ENCODE results near the gene MON1B. TPM values are rescaled to one million over a fixed set of nuclear protein-coding genes. Genes with fewer than 3 reads are reported as not detected.

The MON1B gene
- total and polyA plus RNA-seq, 9 of the 15 experiments (the other 6 are each of a cell fraction or from before 2014, with no cell fraction given): 5.0 to 66.0 (median 12.6) TPM

DNA sequence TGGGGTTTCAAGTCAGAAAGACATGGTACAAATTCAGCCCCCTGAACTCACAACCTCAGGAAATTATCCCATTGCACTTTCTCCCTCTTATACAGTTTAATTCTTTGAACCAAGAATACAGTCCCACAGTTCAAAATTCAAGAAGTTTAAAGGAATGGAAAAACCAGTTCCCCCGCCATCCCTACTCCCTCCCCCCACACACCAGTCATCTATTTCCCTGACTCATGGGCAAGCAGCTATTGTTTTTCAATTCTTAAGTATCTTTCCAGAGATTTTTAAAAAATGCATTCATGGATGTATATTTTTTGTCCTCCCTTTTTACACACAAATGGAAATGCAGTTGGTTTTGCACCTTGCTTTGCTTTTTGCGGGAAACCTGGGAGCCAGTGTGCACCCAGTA lies 15.5 kb downstream of the MON1B start (continued):
- TF ChIP-seq ZNF609 (CRISPR knock-in tag; IDR thresholded peaks at IDR 0.05; ENCODE audit: borderline replicate concordance) (no peak), MCM2 (IDR thresholded peaks at IDR 0.05; ENCODE audit: low read depth) (no peak), ELK3 (CRISPR knock-in tag; IDR thresholded peaks at IDR 0.05) (no peak), MYNN (IDR thresholded peaks at IDR 0.05) (no peak), MYNN (CRISPR knock-in tag; IDR thresholded peaks at IDR 0.05) (no peak), MAFG (tag; conservative IDR thresholded peaks at IDR 0.05) (no peak), HSF4 (CRISPR knock-in tag; IDR thresholded peaks at IDR 0.05; ENCODE audit: borderline replicate concordance) (no peak), ZNF212 (CRISPR knock-in tag; IDR thresholded peaks at IDR 0.05) (no peak), ZNF764 (CRISPR knock-in tag; IDR thresholded peaks at IDR 0.05; ENCODE audit: low read depth) (no peak)
- TF ChIP-seq, protein P1, sequence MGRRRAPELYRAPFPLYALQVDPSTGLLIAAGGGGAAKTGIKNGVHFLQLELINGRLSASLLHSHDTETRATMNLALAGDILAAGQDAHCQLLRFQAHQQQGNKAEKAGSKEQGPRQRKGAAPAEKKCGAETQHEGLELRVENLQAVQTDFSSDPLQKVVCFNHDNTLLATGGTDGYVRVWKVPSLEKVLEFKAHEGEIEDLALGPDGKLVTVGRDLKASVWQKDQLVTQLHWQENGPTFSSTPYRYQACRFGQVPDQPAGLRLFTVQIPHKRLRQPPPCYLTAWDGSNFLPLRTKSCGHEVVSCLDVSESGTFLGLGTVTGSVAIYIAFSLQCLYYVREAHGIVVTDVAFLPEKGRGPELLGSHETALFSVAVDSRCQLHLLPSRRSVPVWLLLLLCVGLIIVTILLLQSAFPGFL (CRISPR knock-in tag; IDR thresholded peaks at IDR 0.05): no peak
- TF ChIP-seq, protein P2, sequence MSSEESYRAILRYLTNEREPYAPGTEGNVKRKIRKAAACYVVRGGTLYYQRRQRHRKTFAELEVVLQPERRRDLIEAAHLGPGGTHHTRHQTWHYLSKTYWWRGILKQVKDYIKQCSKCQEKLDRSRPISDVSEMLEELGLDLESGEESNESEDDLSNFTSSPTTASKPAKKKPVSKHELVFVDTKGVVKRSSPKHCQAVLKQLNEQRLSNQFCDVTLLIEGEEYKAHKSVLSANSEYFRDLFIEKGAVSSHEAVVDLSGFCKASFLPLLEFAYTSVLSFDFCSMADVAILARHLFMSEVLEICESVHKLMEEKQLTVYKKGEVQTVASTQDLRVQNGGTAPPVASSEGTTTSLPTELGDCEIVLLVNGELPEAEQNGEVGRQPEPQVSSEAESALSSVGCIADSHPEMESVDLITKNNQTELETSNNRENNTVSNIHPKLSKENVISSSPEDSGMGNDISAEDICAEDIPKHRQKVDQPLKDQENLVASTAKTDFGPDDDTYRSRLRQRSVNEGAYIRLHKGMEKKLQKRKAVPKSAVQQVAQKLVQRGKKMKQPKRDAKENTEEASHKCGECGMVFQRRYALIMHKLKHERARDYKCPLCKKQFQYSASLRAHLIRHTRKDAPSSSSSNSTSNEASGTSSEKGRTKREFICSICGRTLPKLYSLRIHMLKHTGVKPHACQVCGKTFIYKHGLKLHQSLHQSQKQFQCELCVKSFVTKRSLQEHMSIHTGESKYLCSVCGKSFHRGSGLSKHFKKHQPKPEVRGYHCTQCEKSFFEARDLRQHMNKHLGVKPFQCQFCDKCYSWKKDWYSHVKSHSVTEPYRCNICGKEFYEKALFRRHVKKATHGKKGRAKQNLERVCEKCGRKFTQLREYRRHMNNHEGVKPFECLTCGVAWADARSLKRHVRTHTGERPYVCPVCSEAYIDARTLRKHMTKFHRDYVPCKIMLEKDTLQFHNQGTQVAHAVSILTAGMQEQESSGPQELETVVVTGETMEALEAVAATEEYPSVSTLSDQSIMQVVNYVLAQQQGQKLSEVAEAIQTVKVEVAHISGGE (CRISPR knock-in tag; IDR thresholded peaks at IDR 0.05): no peak

All from K562 (cell line).